Mesenchymal stem cell (in vitro differentiated cells and primary cell): ENCODE data around the gene CNOT4. TPM values are rescaled to one million over a fixed set of nuclear protein-coding genes. Genes with fewer than 3 reads are reported as not detected.

Source experiments
- DNase-seq: peaks from one replicate; pipeline ENCODE4 v3.0.0-alpha.2; 2013
- H2AFZ ChIP-seq: one replicate; pipeline ENCODE4 v1.6.1; 2013; ENCODE audit warnings: low read depth, mild to moderate bottlenecking, control low read depth, inconsistent platforms, low read length, moderate library complexity
- H2AK5ac ChIP-seq: 2 replicates; pipeline ENCODE4 v1.6.1; 2013; ENCODE audit warnings: low read length, moderate library complexity, mild to moderate bottlenecking, inconsistent platforms; ENCODE audit not compliant: severe bottlenecking
- H2BK120ac ChIP-seq: one replicate; pipeline ENCODE4 v1.6.1; 2013; ENCODE audit warnings: low read depth, mild to moderate bottlenecking, inconsistent platforms, low read length, moderate library complexity
- H2BK12ac ChIP-seq, 2 experiments: one replicate each; pipeline ENCODE4 v1.6.1; 2013; ENCODE audit warnings: inconsistent platforms in 2 of 2, low read length in 2 of 2, mild to moderate bottlenecking in 2 of 2, moderate library complexity in 2 of 2, control low read depth in 1 of 2
- H2BK15ac ChIP-seq: one replicate; pipeline ENCODE4 v1.6.1; 2013; ENCODE audit warnings: mild to moderate bottlenecking, low read depth, inconsistent platforms; ENCODE audit not compliant: poor library complexity, severe bottlenecking
- H2BK5ac ChIP-seq: 2 replicates; pipeline ENCODE4 v1.6.1; 2013; ENCODE audit warnings: low read depth, mild to moderate bottlenecking, low read length, control low read depth, inconsistent platforms; ENCODE audit not compliant: poor library complexity, severe bottlenecking
- H3K14ac ChIP-seq, 2 experiments: one replicate each; pipeline ENCODE4 v1.6.1; 2013; ENCODE audit warnings: inconsistent platforms in 2 of 2, low read length in 2 of 2, control low read depth in 1 of 2, mild to moderate bottlenecking in 1 of 2, moderate library complexity in 1 of 2
- H3K18ac ChIP-seq, 2 experiments: one replicate each; pipeline ENCODE4 v1.6.1; 2013; ENCODE audit warnings: inconsistent platforms in 2 of 2, low read length in 2 of 2, control low read depth in 1 of 2, low read depth in 1 of 2, mild to moderate bottlenecking in 1 of 2
- H3K23ac ChIP-seq, 2 experiments: one replicate each; pipeline ENCODE4 v1.6.1; 2013; ENCODE audit warnings: inconsistent platforms in 2 of 2, low read length in 2 of 2, mild to moderate bottlenecking in 2 of 2, moderate library complexity in 2 of 2, control low read depth in 1 of 2
- H3K27ac ChIP-seq: 2 replicates; pipeline ENCODE4 v1.5.1; 2013; ENCODE audit warnings: mild to moderate bottlenecking, moderate library complexity, low read length, control low read depth, inconsistent platforms; ENCODE audit not compliant: poor library complexity, severe bottlenecking
- H3K27me3 ChIP-seq, 2 experiments: 2 replicates each; pipeline versions ENCODE4 v1.6.1 to v1.7.0; 2013; ENCODE audit warnings: low read length in 2 of 2, mild to moderate bottlenecking in 2 of 2, moderate library complexity in 2 of 2, control low read depth in 1 of 2, inconsistent platforms in 1 of 2; ENCODE audit not compliant: control insufficient read depth in 1 of 2, insufficient read depth in 1 of 2
- H3K36me3 ChIP-seq, 2 experiments: 2 replicates each; pipeline versions ENCODE4 v1.6.1 to v1.7.0; 2013; ENCODE audit warnings: low read length in 2 of 2, control low read depth in 1 of 2, inconsistent platforms in 1 of 2, low read depth in 1 of 2, mild to moderate bottlenecking in 1 of 2; ENCODE audit not compliant: insufficient read depth in 2 of 2, control insufficient read depth in 1 of 2
- H3K4ac ChIP-seq, 2 experiments: one replicate each; pipeline ENCODE4 v1.6.1; 2013; ENCODE audit warnings: inconsistent platforms in 2 of 2, low read length in 2 of 2, mild to moderate bottlenecking in 2 of 2, moderate library complexity in 2 of 2, control low read depth in 1 of 2, low read depth in 1 of 2
- H3K4me1 ChIP-seq: 2 replicates; pipeline ENCODE4 v1.6.1; 2013; ENCODE audit warnings: low read depth, low read length, control low read depth; ENCODE audit not compliant: control insufficient read depth, insufficient read depth
- H3K4me2 ChIP-seq: 2 replicates; pipeline ENCODE4 v1.6.1; 2013; ENCODE audit warnings: low read length, mild to moderate bottlenecking, inconsistent platforms; ENCODE audit not compliant: poor library complexity, severe bottlenecking
- H3K4me3 ChIP-seq, 2 experiments: 2 replicates each; pipeline versions ENCODE4 v1.5.1 to v1.7.0; 2013; ENCODE audit warnings: low read length in 2 of 2, mild to moderate bottlenecking in 2 of 2, control low read depth in 1 of 2, low read depth in 1 of 2; ENCODE audit not compliant: insufficient read depth in 1 of 2
- H3K79me1 ChIP-seq: replicated peaks from 2 replicates; pipeline ENCODE4 v1.6.1; 2013; ENCODE audit warnings: mild to moderate bottlenecking, control low read depth, low read length, inconsistent platforms; ENCODE audit not compliant: poor library complexity, severe bottlenecking
- H3K9ac ChIP-seq: 2 replicates; pipeline ENCODE4 v1.7.0; 2013; ENCODE audit warnings: mild to moderate bottlenecking, low read length, moderate library complexity
- H3K9me3 ChIP-seq: 2 replicates; pipeline ENCODE4 v1.7.0; 2013; ENCODE audit warnings: mild to moderate bottlenecking, low read length; ENCODE audit not compliant: control insufficient read depth
- H4K8ac ChIP-seq: one replicate; pipeline ENCODE4 v1.6.1; 2013; ENCODE audit warnings: inconsistent platforms, mild to moderate bottlenecking, low read length, moderate library complexity
- H4K91ac ChIP-seq: one replicate; pipeline ENCODE4 v1.6.1; 2013; ENCODE audit warnings: mild to moderate bottlenecking, low read length, inconsistent platforms
- WGBS: methylation state at CpG from one replicate; pipeline ENCODE4 v1.1.7; 2013; ENCODE audit warnings: mixed read lengths; 5-methylcytosine and 5-hydroxymethylcytosine counted together
- polyA plus RNA-seq, 2 experiments: library from polyadenylated mRNA; stranded (reverse); fragments of 200-250 nt; gene quantifications; one replicate each; pipeline ENCODE4 v1.2.3, GENCODE V29; 2013

The CNOT4 gene, protein sequence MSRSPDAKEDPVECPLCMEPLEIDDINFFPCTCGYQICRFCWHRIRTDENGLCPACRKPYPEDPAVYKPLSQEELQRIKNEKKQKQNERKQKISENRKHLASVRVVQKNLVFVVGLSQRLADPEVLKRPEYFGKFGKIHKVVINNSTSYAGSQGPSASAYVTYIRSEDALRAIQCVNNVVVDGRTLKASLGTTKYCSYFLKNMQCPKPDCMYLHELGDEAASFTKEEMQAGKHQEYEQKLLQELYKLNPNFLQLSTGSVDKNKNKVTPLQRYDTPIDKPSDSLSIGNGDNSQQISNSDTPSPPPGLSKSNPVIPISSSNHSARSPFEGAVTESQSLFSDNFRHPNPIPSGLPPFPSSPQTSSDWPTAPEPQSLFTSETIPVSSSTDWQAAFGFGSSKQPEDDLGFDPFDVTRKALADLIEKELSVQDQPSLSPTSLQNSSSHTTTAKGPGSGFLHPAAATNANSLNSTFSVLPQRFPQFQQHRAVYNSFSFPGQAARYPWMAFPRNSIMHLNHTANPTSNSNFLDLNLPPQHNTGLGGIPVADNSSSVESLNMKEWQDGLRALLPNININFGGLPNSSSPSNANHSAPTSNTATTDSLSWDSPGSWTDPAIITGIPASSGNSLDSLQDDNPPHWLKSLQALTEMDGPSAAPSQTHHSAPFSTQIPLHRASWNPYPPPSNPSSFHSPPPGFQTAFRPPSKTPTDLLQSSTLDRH
- 21.2 TPM for polyA plus RNA-seq (2013, experiment 1 of 2)
- 19.9 TPM for polyA plus RNA-seq (2013, experiment 2 of 2)

DNA sequence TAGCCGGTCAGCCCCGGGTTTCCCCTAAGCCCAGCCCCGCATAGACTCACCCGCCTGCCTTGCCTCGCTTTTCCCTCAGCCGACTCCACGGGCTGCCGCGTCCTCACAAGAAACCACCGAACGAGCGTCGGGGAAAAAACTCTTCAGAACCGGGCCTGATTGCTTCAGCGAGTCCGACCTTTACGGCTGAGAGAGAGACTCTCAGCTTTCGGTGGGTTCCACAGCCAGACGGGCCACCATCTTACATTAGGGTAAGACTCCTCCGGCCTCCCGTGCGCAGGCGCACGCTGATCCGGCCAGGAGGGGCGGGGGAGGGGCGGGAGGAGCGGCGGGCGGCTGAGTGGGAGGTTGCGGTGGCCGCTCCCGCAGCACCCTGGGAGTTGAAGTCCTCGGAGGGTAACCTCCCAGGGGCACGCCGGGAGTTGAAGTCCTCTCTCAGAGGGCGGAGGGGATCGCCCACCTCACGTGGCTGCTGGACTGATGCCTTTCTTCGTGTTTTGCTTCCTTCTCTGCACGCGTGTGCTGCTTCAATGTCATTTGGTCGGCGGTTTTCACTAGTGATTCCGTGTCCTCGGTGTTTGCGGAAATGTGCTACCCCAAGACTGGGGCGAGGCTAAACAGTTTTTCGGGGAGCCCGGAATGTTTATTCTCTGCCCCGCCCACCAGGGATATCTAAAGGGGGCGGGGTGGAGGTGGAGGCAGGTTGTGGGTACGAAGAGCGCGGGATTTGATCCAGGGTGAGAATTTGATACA, at the start of gene CNOT4:
TSS of gene CNOT4 (minus strand) at position 264 of the 753 bp plus-strand sequence. CDS start 71,771 bp downstream, outside the sequence.
- Histone ChIP-seq H2BK5ac (peak within 1 kb of the TSS; percentile 79), H3K4me2 (peak within 1 kb of the TSS; percentile 89), H2BK15ac (peak within 1 kb of the TSS; percentile 92), H2AFZ (peak within 1 kb of the TSS; percentile 84), H3K79me1 (no peaks in the 10 kb centered on the region), H2AK5ac (no peak within 1 kb of the TSS), H3K23ac (peak within 1 kb of the TSS in 1 of 2 experiments; percentile 84), H3K18ac (peak within 1 kb of the TSS; percentile 85 to 97), H3K4me3 (peak within 1 kb of the TSS; percentile 90 to 92), H4K91ac (peak within 1 kb of the TSS; percentile 87), H3K4me1 (peaks cover 2% of the 10 kb centered on the region), H2BK12ac (no peak within 1 kb of the TSS), H3K4ac (peak within 1 kb of the TSS; percentile 81 to 95), H4K8ac (peak within 1 kb of the TSS; percentile 91), H3K14ac (peak within 1 kb of the TSS in 1 of 2 experiments; percentile 68), H3K9me3 (no peaks in the 10 kb centered on the region), H3K36me3 (no peaks in the 10 kb centered on the region), H2BK120ac (peak within 1 kb of the TSS; percentile 90), H3K9ac (peak within 1 kb of the TSS; percentile 100), H3K27me3 (no peaks in the 10 kb centered on the region), H3K27ac (peak within 1 kb of the TSS; percentile 98)
- peak; percentile 96 for DNase-seq
- under 1% methylated on average over 54 of the region's 55 CpGs for WGBS

DNA sequence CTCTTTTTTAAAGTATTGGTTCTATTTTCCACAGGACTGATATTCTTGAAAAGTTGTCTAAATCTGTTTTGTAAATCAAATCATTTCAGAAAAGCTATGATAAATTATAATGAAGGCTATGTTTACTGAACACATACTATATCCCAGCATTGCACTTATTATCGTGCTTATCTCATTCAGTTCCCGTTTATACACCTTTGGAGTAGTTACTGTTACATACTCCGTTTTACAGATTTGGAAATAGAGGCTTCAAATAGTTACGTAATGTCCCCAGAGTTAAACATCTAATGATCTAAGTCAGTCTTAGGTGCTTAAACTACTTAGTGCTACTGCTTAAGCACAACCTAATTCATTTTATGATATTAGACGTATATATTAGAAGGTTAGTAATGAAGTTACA, 49.0 kb upstream of the CNOT4 start:
- no peak overlapping the region for H4K91ac ChIP-seq
- H2AFZ ChIP-seq, result no peak overlapping the region
- no peak overlapping the region for H3K18ac ChIP-seq
- H3K9ac ChIP-seq, result peak overlapping the region; percentile 98
- no peak overlapping the region for H3K23ac ChIP-seq
- no peak overlapping the region for H3K4ac ChIP-seq
- H3K27ac ChIP-seq, result no peak overlapping the region
- H4K8ac ChIP-seq, result no peak overlapping the region
- no peak overlapping the region for H2BK5ac ChIP-seq
- no peaks in the 10 kb centered on the region for H3K9me3 ChIP-seq
- H2BK12ac ChIP-seq, result no peak overlapping the region
- H3K4me2 ChIP-seq, result peak overlapping the region; percentile 64
- 91% methylated on average over 2 of the region's 5 CpGs for WGBS
- H3K4me1 ChIP-seq, result peaks cover 5% of the 10 kb centered on the region
- no peak overlapping the region for H3K14ac ChIP-seq
- no peak for DNase-seq
- H2BK15ac ChIP-seq, result no peak overlapping the region
- no peak overlapping the region for H2AK5ac ChIP-seq
- H3K27me3 ChIP-seq, result no peaks in the 10 kb centered on the region
- H3K36me3 ChIP-seq, result no peaks in the 10 kb centered on the region
- H2BK120ac ChIP-seq, result no peak overlapping the region
- peak overlapping the region in 1 of 2 experiments; percentile 99 for H3K4me3 ChIP-seq
- H3K79me1 ChIP-seq, result peaks cover 6% of the 10 kb centered on the region

DNA sequence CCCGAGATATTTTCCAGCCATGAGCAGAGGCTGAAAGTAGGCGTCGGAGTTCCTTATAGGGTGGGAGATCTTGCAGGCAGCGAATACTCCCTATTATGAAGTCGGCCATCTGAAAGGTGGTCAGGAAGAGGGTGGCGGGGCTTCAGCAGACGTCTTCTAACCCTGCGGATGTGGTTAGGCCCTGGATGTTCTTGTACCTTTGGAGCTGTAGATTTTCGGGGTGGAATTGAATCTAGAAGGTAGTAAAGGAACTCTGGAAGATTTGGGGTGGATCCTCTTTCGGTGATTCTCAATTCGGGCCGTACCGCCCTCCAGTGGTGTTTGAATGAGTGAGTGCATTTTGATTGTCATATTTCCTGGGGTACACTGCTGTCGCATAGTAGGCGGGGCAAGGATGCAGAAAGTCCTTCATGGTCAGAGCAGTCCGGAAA, 48.5 kb upstream of the CNOT4 start:
- peak overlapping the region in 1 of 2 experiments; percentile 60 for H3K4ac ChIP-seq
- peak; percentile 82 for DNase-seq
- no peaks in the 10 kb centered on the region for H3K36me3 ChIP-seq
- H3K18ac ChIP-seq, result peak overlapping the region; percentile 82 to 87
- H3K23ac ChIP-seq, result no peak overlapping the region
- H3K9ac ChIP-seq, result peak overlapping the region; percentile 98
- peaks cover 4% of the 10 kb centered on the region for H3K79me1 ChIP-seq
- peak overlapping the region; percentile 91 to 99 for H3K4me3 ChIP-seq
- no peak overlapping the region for H2BK12ac ChIP-seq
- peak overlapping the region; percentile 90 for H3K27ac ChIP-seq
- no peak overlapping the region for H2BK5ac ChIP-seq
- no peak overlapping the region for H2BK15ac ChIP-seq
- WGBS, result 0% methylated on average over 16 of the region's 16 CpGs
- H2AK5ac ChIP-seq, result no peak overlapping the region
- H4K91ac ChIP-seq, result no peak overlapping the region
- peak overlapping the region; percentile 45 to 97 for H3K14ac ChIP-seq
- H3K27me3 ChIP-seq, result no peaks in the 10 kb centered on the region
- H3K4me2 ChIP-seq, result peak overlapping the region; percentile 64
- H4K8ac ChIP-seq, result peak overlapping the region; percentile 95
- peak overlapping the region; percentile 66 for H2AFZ ChIP-seq
- H3K4me1 ChIP-seq, result peaks cover 5% of the 10 kb centered on the region
- no peak overlapping the region for H2BK120ac ChIP-seq
- no peaks in the 10 kb centered on the region for H3K9me3 ChIP-seq
